Measurements from ENCODE around the gene DNAJC21. TPM values are rescaled to one million over a fixed set of nuclear protein-coding genes. Genes with fewer than 3 reads are reported as not detected.

Gene DNAJC21
- total RNA-seq, 1 experiment from 2014 or later = 21.8 TPM

GRCh38 chr5:34892414-34892813 lies 36.9 kb upstream of the DNAJC21 start:
- ATAC-seq (no peak), DNase-seq (no peak)
- no peaks in the 10 kb centered on the region for H3F3A ChIP-seq (ENCODE audit: low read length, unreplicated experiment)
- no peaks in the 10 kb centered on the region for H3K79me2 ChIP-seq (ENCODE audit: low read length)
- BruUV-seq (replicated peaks) = no TSS peak
- no peak overlapping the region for H3K4me3 ChIP-seq (ENCODE audit: low read length)
- no peak overlapping the region for H3K27ac ChIP-seq (ENCODE audit: low read length)
- H4K20me1 ChIP-seq (ENCODE audit: low read length) = no peaks in the 10 kb centered on the region
- H3K27me3 ChIP-seq (ENCODE audit: low read length) = no peaks in the 10 kb centered on the region
- intact Hi-C loops (cut with micrococcal nuclease) = no loop called here
- POLR2A ChIA-PET (ENCODE audit: unreplicated experiment) = no interaction called here
- 0 out of 2 replicates have a peak, but pooled peaks cover under 1% of the 10 kb centered on the region for H3K4me1 ChIP-seq (ENCODE audit: insufficient read depth, low read length)
- TF ChIP-seq EZH2 (IDR thresholded peaks at IDR 0.05; ENCODE audit: low read length, unreplicated experiment) = no peak
- no peak for TF ChIP-seq EZH2phosphoT487 (IDR thresholded peaks at IDR 0.05; ENCODE audit: borderline replicate concordance, low read length)
- no peak for TF ChIP-seq CTCF (conservative IDR thresholded peaks at IDR 0.05; ENCODE audit: low read depth, low read length)
- no peaks in the 10 kb centered on the region for H3K9me3 ChIP-seq (ENCODE audit: low read length)
- H2AFZ ChIP-seq (ENCODE audit: low read length) = no peak overlapping the region
- H3K36me3 ChIP-seq (ENCODE audit: low read depth, low read length) = no peaks in the 10 kb centered on the region
- no peak overlapping the region for H3K9ac ChIP-seq (ENCODE audit: low read length)
- CTCF ChIA-PET = interaction anchor here (0.5 kb wide), 1 partner anchor 1242 kb away, joined by 3 read pairs; no protein-coding TSS in a partner anchor
- no peaks in the 10 kb centered on the region for H3K9me2 ChIP-seq (replicated peaks; ENCODE audit: low read length)
- H3K4me2 ChIP-seq (ENCODE audit: low read length) = no peak overlapping the region

GRCh38 chr5:34894716-34895115 lies 34.6 kb upstream of the DNAJC21 start:
- no peak overlapping the region for H3K4me2 ChIP-seq (ENCODE audit: low read length)
- H3K4me1 ChIP-seq (ENCODE audit: insufficient read depth, low read length) = peaks cover 14% of the 10 kb centered on the region
- no peak overlapping the region for H3K9ac ChIP-seq (ENCODE audit: low read length)
- ChIA-PET CTCF (no interaction called here), POLR2A (ENCODE audit: unreplicated experiment) (no interaction called here)
- intact Hi-C loops (cut with micrococcal nuclease) = loop anchor here (5.0 kb wide), 1 partner anchor 237 kb away; the partner anchor contains the start of gene RAI14
- TF ChIP-seq EZH2phosphoT487 (IDR thresholded peaks at IDR 0.05; ENCODE audit: borderline replicate concordance, low read length) = no peak
- no peak for TF ChIP-seq EZH2 (IDR thresholded peaks at IDR 0.05; ENCODE audit: low read length, unreplicated experiment)
- no peak for TF ChIP-seq CTCF (conservative IDR thresholded peaks at IDR 0.05; ENCODE audit: low read depth, low read length)
- no peaks in the 10 kb centered on the region for H3K9me3 ChIP-seq (ENCODE audit: low read length)
- no peaks in the 10 kb centered on the region for H3K9me2 ChIP-seq (replicated peaks; ENCODE audit: low read length)
- no peak for ATAC-seq
- H3K79me2 ChIP-seq (ENCODE audit: low read length) = no peaks in the 10 kb centered on the region
- no peak overlapping the region for H3K4me3 ChIP-seq (ENCODE audit: low read length)
- H3F3A ChIP-seq (ENCODE audit: low read length, unreplicated experiment) = no peaks in the 10 kb centered on the region
- no peak overlapping the region for H3K27ac ChIP-seq (ENCODE audit: low read length)
- H3K36me3 ChIP-seq (ENCODE audit: low read depth, low read length) = no peaks in the 10 kb centered on the region
- no peak overlapping the region for H2AFZ ChIP-seq (ENCODE audit: low read length)
- DNase-seq = no peak
- no TSS peak for BruUV-seq (replicated peaks)
- no peaks in the 10 kb centered on the region for H4K20me1 ChIP-seq (ENCODE audit: low read length)
- no peaks in the 10 kb centered on the region for H3K27me3 ChIP-seq (ENCODE audit: low read length)

- CTCF ChIA-PET = interaction anchor here (0.6 kb wide), 1 partner anchor 8 kb away, joined by 6 read pairs; no protein-coding TSS in a partner anchor
- no peak overlapping the region for H3K4me2 ChIP-seq (ENCODE audit: low read length)
- no peak overlapping the region for H3K27ac ChIP-seq (ENCODE audit: low read length)
- intact Hi-C loops (cut with micrococcal nuclease) = loop anchor here (5.0 kb wide), 1 partner anchor 239 kb away; the partner anchor contains the start of gene RAI14
- POLR2A ChIA-PET (ENCODE audit: unreplicated experiment) = interaction anchor here (0.6 kb wide), 1 partner anchor 57 kb away, joined by 3 read pairs; no protein-coding TSS in a partner anchor
- no TSS peak for BruUV-seq (replicated peaks)
- peaks cover 14% of the 10 kb centered on the region for H3K4me1 ChIP-seq (ENCODE audit: insufficient read depth, low read length)
- H3K36me3 ChIP-seq (ENCODE audit: low read depth, low read length) = no peaks in the 10 kb centered on the region
- no peaks in the 10 kb centered on the region for H3K9me2 ChIP-seq (replicated peaks; ENCODE audit: low read length)
- no peaks in the 10 kb centered on the region for H3K79me2 ChIP-seq (ENCODE audit: low read length)
- no peak overlapping the region for H3K9ac ChIP-seq (ENCODE audit: low read length)
- H3K27me3 ChIP-seq (ENCODE audit: low read length) = no peaks in the 10 kb centered on the region
- TF ChIP-seq EZH2phosphoT487 (IDR thresholded peaks at IDR 0.05; ENCODE audit: borderline replicate concordance, low read length) (no peak), CTCF (conservative IDR thresholded peaks at IDR 0.05; ENCODE audit: low read depth, low read length) (no peak), EZH2 (IDR thresholded peaks at IDR 0.05; ENCODE audit: low read length, unreplicated experiment) (no peak)
- no peaks in the 10 kb centered on the region for H3K9me3 ChIP-seq (ENCODE audit: low read length)
- DNase-seq = no peak
- no peaks in the 10 kb centered on the region for H3F3A ChIP-seq (ENCODE audit: low read length, unreplicated experiment)
- H4K20me1 ChIP-seq (ENCODE audit: low read length) = no peaks in the 10 kb centered on the region
- H2AFZ ChIP-seq (ENCODE audit: low read length) = no peak overlapping the region
- H3K4me3 ChIP-seq (ENCODE audit: low read length) = no peak overlapping the region
- ATAC-seq = no peak
These were observed 33.5 kb upstream of the DNAJC21 start for GRCh38 chr5:34895641-34896419.
